Measurements from ENCODE around the gene RNF152. TPM values are rescaled to one million over a fixed set of nuclear protein-coding genes. Genes with fewer than 3 reads are reported as not detected.

RNF152 gene
- total RNA-seq, 1 donor from 2014 or later, result 16.9 TPM

- no peak for TF ChIP-seq CTCF (IDR thresholded peaks at IDR 0.05; ENCODE audit: partially characterized antibody, unreplicated experiment)
- no peak for DNase-seq
- Mint-ChIP-seq H3K4me1 (ENCODE audit: low read depth, unreplicated experiment) (peaks cover 4% of the 10 kb centered on the region), H3K27me3 (ENCODE audit: unreplicated experiment) (peaks cover 5% of the 10 kb centered on the region), H3K4me3 (ENCODE audit: unreplicated experiment) (no peak overlapping the region), H3K36me3 (ENCODE audit: unreplicated experiment) (no peaks in the 10 kb centered on the region), H3K27ac (ENCODE audit: unreplicated experiment) (no peak overlapping the region), H3K9me3 (ENCODE audit: unreplicated experiment) (peaks cover 6% of the 10 kb centered on the region)
These were observed 3.3 kb upstream of the RNF152 start for GRCh38 chr18:61896118-61896517.

GRCh38 chr18:61894751-61895524 lies 2.1 kb upstream of the RNF152 start:
- Mint-ChIP-seq H3K9me3 (ENCODE audit: unreplicated experiment) (peaks cover 9% of the 10 kb centered on the region), H3K36me3 (ENCODE audit: unreplicated experiment) (no peaks in the 10 kb centered on the region), H3K4me3 (ENCODE audit: unreplicated experiment) (peak overlapping the region; percentile 71), H3K4me1 (ENCODE audit: low read depth, unreplicated experiment) (peaks cover 11% of the 10 kb centered on the region), H3K27me3 (ENCODE audit: unreplicated experiment) (peaks cover 5% of the 10 kb centered on the region), H3K27ac (ENCODE audit: unreplicated experiment) (no peak overlapping the region)
- DNase-seq, result no peak
- TF ChIP-seq CTCF (IDR thresholded peaks at IDR 0.05; ENCODE audit: partially characterized antibody, unreplicated experiment), result no peak

GRCh38 chr18:61893971-61894750 lies 1.4 kb upstream of the RNF152 start:
- Mint-ChIP-seq H3K9me3 (ENCODE audit: unreplicated experiment) (peaks cover 9% of the 10 kb centered on the region), H3K4me1 (ENCODE audit: low read depth, unreplicated experiment) (peaks cover 13% of the 10 kb centered on the region), H3K27me3 (ENCODE audit: unreplicated experiment) (peaks cover 5% of the 10 kb centered on the region), H3K4me3 (ENCODE audit: unreplicated experiment) (peak overlapping the region; percentile 72), H3K36me3 (ENCODE audit: unreplicated experiment) (no peaks in the 10 kb centered on the region), H3K27ac (ENCODE audit: unreplicated experiment) (no peak overlapping the region)
- TF ChIP-seq CTCF (IDR thresholded peaks at IDR 0.05; ENCODE audit: partially characterized antibody, unreplicated experiment), result no peak
- DNase-seq, result peak; percentile 65

- no peak for TF ChIP-seq CTCF (IDR thresholded peaks at IDR 0.05; ENCODE audit: partially characterized antibody, unreplicated experiment)
- Mint-ChIP-seq H3K9me3 (ENCODE audit: unreplicated experiment) (peaks cover 9% of the 10 kb centered on the region), H3K4me3 (ENCODE audit: unreplicated experiment) (peak overlapping the region; percentile 89), H3K4me1 (ENCODE audit: low read depth, unreplicated experiment) (peaks cover 13% of the 10 kb centered on the region), H3K36me3 (ENCODE audit: unreplicated experiment) (no peaks in the 10 kb centered on the region), H3K27me3 (ENCODE audit: unreplicated experiment) (peaks cover 5% of the 10 kb centered on the region), H3K27ac (ENCODE audit: unreplicated experiment) (peak overlapping the region; percentile 76)
- DNase-seq, result peak; percentile 58
These were observed 633 bp upstream of the RNF152 start for GRCh38 chr18:61893309-61893970.

Measured in glutamatergic neuron (in vitro differentiated cells).